Activated CD8-positive, alpha-beta memory T cell treated with anti-CD3 and anti-CD28 coated beads for 48 hours (primary cell): ENCODE measurements around the gene KRTAP10-2.
"Not testable (repeated sequence)": the region's sequence is repeated elsewhere in the genome, so short reads cannot be mapped to it uniquely, and the experiment has no call there.

Experiments used
- DNase-seq, 3 experiments: peaks; one replicate each; pipeline ENCODE4 v3.0.0-alpha.2; 2020; ENCODE audit warnings: low read depth in 2 of 3, low spot score in 2 of 3

KRTAP10-2 gene

GRCh38 chr21:44568261-44568660 is 17.0 kb upstream of the KRTAP10-2 start:
- DNase-seq = no peak

- DNase-seq = no peak
These were observed 16.3 kb upstream of the KRTAP10-2 start for GRCh38 chr21:44567481-44568171.

GRCh38 chr21:44566403-44566802 is 15.1 kb upstream of the KRTAP10-2 start:
- DNase-seq = no peak

- DNase-seq = no peak
These were observed 13.7 kb upstream of the KRTAP10-2 start for GRCh38 chr21:44564886-44565598.

GRCh38 chr21:44564099-44564498 is 12.8 kb upstream of the KRTAP10-2 start:
- no peak for DNase-seq

- DNase-seq = no peak
These were observed 7.4 kb upstream of the KRTAP10-2 start, which contains the start of gene KRTAP10-3 for GRCh38 chr21:44558695-44559094. Gene KRTAP10-3 (minus strand): TSS chr21:44558795. CDS start chr21:44558715, 80 bp downstream.

GRCh38 chr21:44558329-44558675 is 7.0 kb upstream of the KRTAP10-2 start:
- DNase-seq = not testable (repeated sequence)

- DNase-seq = no peak
These were observed 6.4 kb upstream of the KRTAP10-2 start for GRCh38 chr21:44557491-44558328.

GRCh38 chr21:44556879-44557278 is 5.6 kb upstream of the KRTAP10-2 start:
- no peak for DNase-seq

- DNase-seq = no peak
These were observed 4.0 kb upstream of the KRTAP10-2 start for GRCh38 chr21:44555200-44555875.

- no peak for DNase-seq
These were observed 1.4 kb upstream of the KRTAP10-2 start for GRCh38 chr21:44552681-44553080.

GRCh38 chr21:44552136-44552535 is 831 bp upstream of the KRTAP10-2 start:
- DNase-seq = no peak

GRCh38 chr21:44550807-44551206 is 498 bp downstream of the KRTAP10-2 start:
- DNase-seq = no peak

- not testable (repeated sequence) for DNase-seq
These were observed 1.0 kb downstream of the KRTAP10-2 start for GRCh38 chr21:44550285-44550684.

- DNase-seq = no peak
These were observed 1.6 kb downstream of the KRTAP10-2 start for GRCh38 chr21:44549525-44550211.

- DNase-seq = no peak
These were observed 2.4 kb downstream of the KRTAP10-2 start for GRCh38 chr21:44548922-44549321.

GRCh38 chr21:44548381-44548780 is 2.9 kb downstream of the KRTAP10-2 start:
- DNase-seq = no peak

- no peak for DNase-seq
These were observed 3.5 kb downstream of the KRTAP10-2 start for GRCh38 chr21:44547656-44548331.

- no peak for DNase-seq
These were observed 6.7 kb downstream of the KRTAP10-2 start for GRCh38 chr21:44544566-44544965.

GRCh38 chr21:44542716-44543115 is 8.6 kb downstream of the KRTAP10-2 start:
- DNase-seq = no peak
